Hepatocyte (in vitro differentiated cells): ENCODE measurements around the gene BEND3. TPM values are rescaled to one million over a fixed set of nuclear protein-coding genes. Genes with fewer than 3 reads are reported as not detected.
"Not testable (repeated sequence)": the region's sequence is repeated elsewhere in the genome, so short reads cannot be mapped to it uniquely, and the experiment has no call there.

ENCODE experiments used
- DNase-seq: peaks from one replicate; pipeline ENCODE4 v3.0.0-alpha.2; 2016; ENCODE audit warnings: low spot score
- H2AFZ ChIP-seq: fragments of 200-600 bp; sonication (generic); 2 replicates; pipeline ENCODE4 v1.6.0; 2016; ENCODE audit warnings: antibody characterized with exemption, mild to moderate bottlenecking
- H3K27ac ChIP-seq: fragments of 200-600 bp; sonication (generic); 2 replicates; pipeline ENCODE4 v1.5.1; 2016; ENCODE audit warnings: mild to moderate bottlenecking
- H3K27me3 ChIP-seq: fragments of 200-600 bp; sonication (generic); 2 replicates; pipeline ENCODE4 v1.6.1; 2016
- H3K36me3 ChIP-seq: fragments of 200-600 bp; sonication (generic); replicated peaks from 2 replicates; pipeline ENCODE4 v1.5.1; 2016; ENCODE audit warnings: low read depth; ENCODE audit not compliant: insufficient read depth
- H3K4me1 ChIP-seq: fragments of 200-600 bp; sonication (generic); 2 replicates; pipeline ENCODE4 v1.5.1; 2016; ENCODE audit warnings: mild to moderate bottlenecking, moderate library complexity; ENCODE audit not compliant: insufficient read depth
- H3K4me2 ChIP-seq: fragments of 200-600 bp; sonication (generic); 2 replicates; pipeline ENCODE4 v1.6.0; 2016
- H3K4me3 ChIP-seq: fragments of 200-600 bp; sonication (generic); 2 replicates; pipeline ENCODE4 v1.5.1; 2016; ENCODE audit warnings: mild to moderate bottlenecking
- H3K79me2 ChIP-seq: fragments of 200-600 bp; sonication (generic); 2 replicates; pipeline ENCODE4 v1.6.0; 2017; ENCODE audit warnings: mild to moderate bottlenecking
- H3K9me2 ChIP-seq: fragments of 200-600 bp; sonication (generic); replicated peaks from 2 replicates; pipeline ENCODE4 v1.6.0; 2017; ENCODE audit warnings: mild to moderate bottlenecking; ENCODE audit not compliant: insufficient read depth
- H3K9me3 ChIP-seq: fragments of 200-600 bp; sonication (generic); 2 replicates; pipeline ENCODE4 v1.5.1; 2016; ENCODE audit warnings: low read depth, mild to moderate bottlenecking
- H4K20me1 ChIP-seq: fragments of 200-600 bp; sonication (generic); 2 replicates; pipeline ENCODE4 v1.6.0; 2016; ENCODE audit warnings: mild to moderate bottlenecking; ENCODE audit not compliant: insufficient read depth, poor library complexity, severe bottlenecking
- CTCF ChIP-seq: fragments of 200-600 bp; sonication (generic); IDR thresholded peaks from 2 replicates; pipeline ENCODE4 v1.5.1; 2016; ENCODE audit warnings: antibody characterized with exemption, mild to moderate bottlenecking; ENCODE audit not compliant: poor library complexity
- EZH2 ChIP-seq: fragments of 200-600 bp; sonication (generic); IDR thresholded peaks from 2 replicates; pipeline ENCODE4 v1.6.1; 2016; ENCODE audit warnings: antibody characterized with exemption, mild to moderate bottlenecking, borderline replicate concordance
- EZH2phosphoT487 ChIP-seq: fragments of 200-600 bp; sonication (generic); IDR thresholded peaks from one replicate; pipeline ENCODE4 v1.6.1; 2018; ENCODE audit warnings: antibody characterized with exemption, mild to moderate bottlenecking, low read depth, moderate library complexity; ENCODE audit not compliant: unreplicated experiment, severe bottlenecking
- WGBS: methylation state at CpG from one replicate; pipeline ENCODE4 v1.1.6; 2016; ENCODE audit warnings: low lambda C conversion rate; ENCODE audit errors: missing lambda C conversion rate; 5-methylcytosine and 5-hydroxymethylcytosine counted together
- polyA plus RNA-seq: library from polyadenylated mRNA; unstranded; fragments of >200 nt; fragmentation: Nextera tagmentation; extraction: Ambion mirVana; gene quantifications from 2 replicates; pipeline ENCODE4 v1.2.1, GENCODE V29; 2016
- total RNA-seq: library from RNA; depleted of rRNA; stranded (reverse); fragments of >200 nt; gene quantifications from 2 replicates; pipeline ENCODE4 v1.2.3, GENCODE V29; 2014

BEND3 gene
- total RNA-seq (4.5 and 5.7 TPM in 2 replicates), polyA plus RNA-seq (2.2 and 2.7 TPM in 2 replicates)

GRCh38 chr6:107114926-107115694 lies at the start of gene BEND3:
BEND3 (minus strand) TSS chr6:107115515; CDS start chr6:107099285, 16,230 bp downstream.
- Histone ChIP-seq H3K9me3 (no peaks in the 10 kb centered on the region), H3K4me3 (peak within 1 kb of the TSS; percentile 79), H2AFZ (peak within 1 kb of the TSS; percentile 79), H3K9me2 (no peaks in the 10 kb centered on the region), H3K36me3 (no peaks in the 10 kb centered on the region), H3K27ac (peak within 1 kb of the TSS; percentile 96), H4K20me1 (no peaks in the 10 kb centered on the region), H3K4me2 (peak within 1 kb of the TSS; percentile 93), H3K4me1 (peaks cover 13% of the 10 kb centered on the region), H3K79me2 (peaks cover 27% of the 10 kb centered on the region), H3K27me3 (peaks cover 3% of the 10 kb centered on the region)
- peak; percentile 61 for DNase-seq
- TF ChIP-seq EZH2 (no peak), CTCF (no peak), EZH2phosphoT487 (no peak)
- under 1% methylated on average over 64 of the region's 109 CpGs for WGBS

- not testable (repeated sequence) for H3K36me3 ChIP-seq, H3K4me3 ChIP-seq, H4K20me1 ChIP-seq, H2AFZ ChIP-seq, H3K9me3 ChIP-seq, DNase-seq, H3K4me2 ChIP-seq, H3K27ac ChIP-seq, H3K27me3 ChIP-seq, H3K4me1 ChIP-seq, H3K9me2 ChIP-seq, H3K79me2 ChIP-seq
- WGBS: 97% methylated on average over 3 of the region's 5 CpGs
Measured at GRCh38 chr6:107164299-107164698, 49.0 kb upstream of the BEND3 start.

GRCh38 chr6:107161521-107161920 lies 46.2 kb upstream of the BEND3 start:
- Histone ChIP-seq H3K27me3 (no peaks in the 10 kb centered on the region), H3K36me3 (no peaks in the 10 kb centered on the region), H2AFZ (no peak overlapping the region), H3K27ac (no peak overlapping the region), H3K4me1 (peaks cover 2% of the 10 kb centered on the region), H3K4me2 (no peak overlapping the region), H3K4me3 (no peak overlapping the region), H4K20me1 (no peaks in the 10 kb centered on the region), H3K9me3 (no peaks in the 10 kb centered on the region), H3K9me2 (no peaks in the 10 kb centered on the region), H3K79me2 (no peaks in the 10 kb centered on the region)
- TF ChIP-seq CTCF: no peak
- TF ChIP-seq EZH2phosphoT487: no peak
- TF ChIP-seq EZH2: no peak
- 92% methylated on average over 3 of the region's 3 CpGs for WGBS
- no peak for DNase-seq

GRCh38 chr6:107156617-107157016 lies 41.3 kb upstream of the BEND3 start:
- no peaks in the 10 kb centered on the region for H3K36me3 ChIP-seq
- no peak for TF ChIP-seq CTCF
- TF ChIP-seq EZH2: no peak
- no peak for TF ChIP-seq EZH2phosphoT487
- no peaks in the 10 kb centered on the region for H4K20me1 ChIP-seq
- H3K4me1 ChIP-seq: peaks cover 27% of the 10 kb centered on the region
- no peak overlapping the region for H2AFZ ChIP-seq
- H3K9me3 ChIP-seq: no peaks in the 10 kb centered on the region
- H3K9me2 ChIP-seq: no peaks in the 10 kb centered on the region
- WGBS: 81% methylated on average over 2 of the region's 2 CpGs
- no peaks in the 10 kb centered on the region for H3K79me2 ChIP-seq
- no peak overlapping the region for H3K4me2 ChIP-seq
- DNase-seq: peak; percentile 14
- H3K4me3 ChIP-seq: no peak overlapping the region
- no peak overlapping the region for H3K27ac ChIP-seq
- no peaks in the 10 kb centered on the region for H3K27me3 ChIP-seq
